Jurkat, Clone E6-1 (cell line): ENCODE data around the gene HSPA12A.
A peak's percentile ranks its signal among the peaks of the same experiment; 100 is the strongest.

Source experiments
- DNase-seq: peaks from one replicate; pipeline ENCODE4 v3.0.0-alpha.2; 2011; ENCODE audit warnings: low read depth, low spot score
- H3K4me3 ChIP-seq: 2 replicates; pipeline ENCODE4 v1.5.1; 2011; ENCODE audit warnings: mild to moderate bottlenecking, low read length, control low read depth, moderate library complexity

Gene HSPA12A

GRCh38 chr10:116657863-116658551 is 84.4 kb downstream of the HSPA12A start:
- no peak overlapping the region for H3K4me3 ChIP-seq

DNA sequence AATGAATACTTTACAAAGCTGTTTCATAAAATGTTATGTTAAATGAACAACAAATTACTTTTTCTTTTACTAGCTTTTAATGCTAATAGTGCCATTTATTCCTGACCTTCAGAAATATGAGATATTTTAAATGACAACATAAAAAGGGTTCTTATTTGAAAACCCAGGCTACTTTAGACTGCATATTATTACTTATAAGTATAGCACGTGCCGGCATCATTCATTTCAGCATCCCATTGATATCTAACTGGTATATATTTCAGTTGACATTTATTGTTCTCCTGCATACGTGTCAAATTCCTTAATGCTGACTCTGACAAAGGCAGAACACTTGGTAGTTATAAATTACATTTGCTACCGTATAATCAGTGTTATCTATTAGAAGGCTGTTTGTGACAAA is 86.3 kb downstream of the HSPA12A start:
- H3K4me3 ChIP-seq: no peak overlapping the region
- DNase-seq: no peak

More at GRCh38 chr10:116657863-116658551, 84.4 kb downstream of the HSPA12A start:
- DNase-seq: no peak

DNA sequence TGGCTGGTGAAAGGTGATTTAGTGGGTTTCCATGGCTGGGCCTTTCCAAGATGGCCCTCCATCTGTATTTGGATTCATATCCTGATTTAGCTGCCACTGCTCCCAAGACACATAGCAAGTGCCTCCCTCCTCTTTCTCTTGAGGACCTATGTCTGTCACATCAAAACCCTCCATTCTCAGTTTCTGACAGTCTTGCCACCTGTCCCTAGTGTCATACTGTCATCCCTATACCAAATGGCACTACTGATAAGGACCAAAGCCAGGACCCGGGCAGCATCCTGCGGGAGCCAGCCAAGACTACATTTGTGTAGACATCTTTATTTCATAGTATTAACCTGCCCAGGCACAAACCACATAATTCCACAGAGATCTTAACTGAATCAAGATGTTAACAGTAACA is 86.8 kb downstream of the HSPA12A start:
- DNase-seq: no peak
- no peak overlapping the region for H3K4me3 ChIP-seq

GRCh38 chr10:116654816-116655215 is 87.5 kb downstream of the HSPA12A start:
- peak; percentile 37 for DNase-seq
- no peak overlapping the region for H3K4me3 ChIP-seq

- no peak overlapping the region for H3K4me3 ChIP-seq
- DNase-seq: no peak
Observed at GRCh38 chr10:116653885-116654284, 88.5 kb downstream of the HSPA12A start.

- no peak overlapping the region for H3K4me3 ChIP-seq
- DNase-seq: no peak
Observed at GRCh38 chr10:116648903-116649302, 93.5 kb downstream of the HSPA12A start.

DNA sequence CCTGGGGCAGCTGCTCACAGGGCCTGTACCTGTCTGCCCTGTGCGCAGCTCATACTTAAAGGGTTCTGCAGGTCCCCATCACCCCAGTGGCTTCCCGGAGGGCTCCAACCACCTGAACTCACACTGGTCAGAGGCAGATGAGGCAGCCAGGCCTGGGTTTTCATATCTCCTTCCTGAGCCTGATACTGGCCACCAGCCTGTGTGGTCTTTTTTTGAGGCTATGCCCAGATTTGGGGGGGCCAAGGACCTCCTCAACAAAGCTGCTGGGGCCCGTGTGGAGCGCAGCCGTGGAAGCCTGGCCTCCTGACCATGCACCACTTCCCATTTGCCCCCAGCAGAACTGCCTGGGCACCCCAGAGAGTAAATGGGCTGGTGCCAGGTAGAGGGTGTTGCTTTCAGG is 95.9 kb downstream of the HSPA12A start:
- H3K4me3 ChIP-seq: no peak overlapping the region
- no peak for DNase-seq

DNA sequence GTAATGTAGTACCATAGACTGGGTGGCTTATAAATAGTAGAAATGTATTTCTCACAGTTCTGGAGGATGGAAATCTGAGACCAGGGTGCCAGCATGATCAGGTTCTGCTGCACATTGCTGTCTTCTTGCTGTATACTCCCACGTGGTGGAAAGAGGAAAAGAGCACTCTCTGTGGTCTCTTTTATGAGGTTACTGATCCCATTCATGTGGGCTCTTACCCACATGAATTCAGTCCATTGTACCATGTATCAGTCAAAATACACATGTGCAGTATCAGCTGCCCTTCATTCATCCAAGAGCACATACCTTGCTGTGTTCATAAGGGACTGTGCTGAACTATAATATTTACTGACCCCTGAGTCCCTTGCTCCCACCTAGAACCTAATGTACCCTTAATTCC is 104.5 kb downstream of the HSPA12A start:
- no peak overlapping the region for H3K4me3 ChIP-seq
- DNase-seq: peak; percentile 81

DNA sequence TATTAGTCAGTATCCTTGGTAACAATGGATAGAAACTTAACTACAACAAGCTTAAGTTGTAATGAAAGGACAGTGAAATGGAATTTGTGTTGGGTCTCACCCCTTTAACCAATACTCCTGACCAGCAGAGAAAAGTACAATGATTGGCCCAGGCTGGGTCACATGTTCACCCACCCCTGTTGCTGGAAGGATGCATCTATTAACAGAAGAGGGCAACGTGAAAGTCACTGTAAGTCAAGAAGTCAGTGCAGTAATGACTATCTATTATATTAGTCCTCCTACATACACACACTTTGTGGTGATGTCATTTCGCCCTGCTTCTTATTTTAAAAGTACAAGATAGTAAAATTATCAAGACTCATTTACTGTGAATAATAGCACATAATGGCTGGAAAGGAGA is 105.4 kb downstream of the HSPA12A start:
- no peak for DNase-seq
- no peak overlapping the region for H3K4me3 ChIP-seq

- no peak for DNase-seq
- no peak overlapping the region for H3K4me3 ChIP-seq
Observed at GRCh38 chr10:116636385-116636784, 106.0 kb downstream of the HSPA12A start.

DNA sequence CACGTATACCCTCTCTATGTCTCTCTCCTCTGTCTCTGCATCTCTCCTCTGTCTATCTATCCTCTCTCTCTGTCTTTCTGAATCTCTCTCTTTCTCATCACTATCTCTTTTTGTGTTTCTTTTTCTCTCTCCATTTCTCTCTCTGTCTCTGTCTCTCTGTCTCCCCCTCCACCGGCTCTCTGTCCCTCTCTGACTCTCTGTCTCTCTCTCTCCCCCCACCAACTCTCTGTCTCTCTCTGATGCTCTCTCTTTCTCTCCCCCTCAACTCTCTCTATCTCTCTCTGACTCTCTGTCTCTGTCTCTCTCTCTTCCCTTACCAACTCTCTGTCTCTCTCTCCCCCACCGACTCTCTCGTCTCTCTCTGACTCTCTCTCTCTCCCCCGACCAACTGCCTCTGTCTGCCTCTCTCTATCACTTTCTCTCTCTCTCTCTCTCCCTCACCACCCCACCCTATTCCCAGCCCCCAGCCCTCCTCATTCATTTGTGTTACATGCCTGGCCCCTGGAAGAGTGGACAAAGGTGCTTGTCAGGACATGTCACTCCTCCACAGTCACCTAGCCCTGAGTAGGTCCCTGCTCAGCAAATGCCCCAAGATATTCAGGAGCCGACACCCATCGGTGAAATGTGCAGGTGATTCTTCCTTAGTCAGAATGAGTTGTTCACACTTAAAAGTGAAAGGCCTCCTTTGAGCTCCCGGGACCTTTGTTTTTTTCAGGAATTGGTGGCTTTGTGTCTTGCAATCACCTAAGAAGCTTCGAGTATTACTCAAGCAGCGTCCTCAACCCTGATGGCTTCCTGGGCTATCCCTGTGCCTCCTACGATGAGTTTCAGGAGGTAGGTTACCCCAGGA is 108.0 kb downstream of the HSPA12A start:
- DNase-seq: no peak
- H3K4me3 ChIP-seq: no peak overlapping the region

DNA sequence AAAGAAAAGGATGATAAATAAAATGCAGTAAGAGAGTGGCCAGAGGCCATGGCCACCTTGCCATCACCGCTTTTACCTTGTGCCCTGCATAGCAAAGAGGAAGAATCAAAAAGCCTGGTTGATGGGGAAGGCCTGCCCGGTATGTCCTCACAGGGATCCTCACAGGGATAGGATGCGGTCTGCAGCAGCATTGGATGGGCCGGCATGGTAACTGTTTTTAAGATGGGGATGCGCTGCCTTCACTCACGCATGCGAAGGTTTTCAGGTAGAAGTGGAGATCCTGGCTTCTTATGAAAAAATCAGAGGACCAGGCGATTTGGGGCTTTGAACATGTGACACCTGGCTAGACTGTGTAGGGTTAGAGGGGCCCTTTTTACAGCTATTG is 109.2 kb downstream of the HSPA12A start:
- H3K4me3 ChIP-seq: no peak overlapping the region
- DNase-seq: no peak

GRCh38 chr10:116632596-116633215 is 109.7 kb downstream of the HSPA12A start:
- no peak for DNase-seq
- no peak overlapping the region for H3K4me3 ChIP-seq

- no peak overlapping the region for H3K4me3 ChIP-seq
- no peak for DNase-seq
Observed at GRCh38 chr10:116631871-116632295, 110.5 kb downstream of the HSPA12A start.

GRCh38 chr10:116630020-116630419 is 112.3 kb downstream of the HSPA12A start:
- no peak overlapping the region for H3K4me3 ChIP-seq
- DNase-seq: no peak

DNA sequence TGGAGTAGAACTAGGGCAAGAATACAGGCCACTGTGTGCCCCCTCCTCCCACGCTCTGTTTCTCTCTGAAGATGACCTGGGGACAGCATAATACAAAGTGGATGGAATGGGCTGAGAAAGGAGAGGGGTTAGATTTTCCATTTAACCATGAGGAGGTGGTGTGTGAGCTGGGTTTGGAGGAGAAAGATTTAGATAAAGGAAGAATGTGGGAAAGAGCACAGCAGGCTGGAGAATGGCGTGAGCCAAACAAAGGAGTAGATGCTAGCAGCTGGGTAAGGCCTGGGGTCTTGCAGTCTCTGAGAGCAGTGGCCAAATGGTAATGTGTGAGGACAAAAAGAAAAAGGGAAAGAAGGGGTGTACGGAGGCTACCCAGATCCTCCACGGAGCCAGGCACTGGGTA is 113.0 kb downstream of the HSPA12A start:
- no peak overlapping the region for H3K4me3 ChIP-seq
- no peak for DNase-seq

DNA sequence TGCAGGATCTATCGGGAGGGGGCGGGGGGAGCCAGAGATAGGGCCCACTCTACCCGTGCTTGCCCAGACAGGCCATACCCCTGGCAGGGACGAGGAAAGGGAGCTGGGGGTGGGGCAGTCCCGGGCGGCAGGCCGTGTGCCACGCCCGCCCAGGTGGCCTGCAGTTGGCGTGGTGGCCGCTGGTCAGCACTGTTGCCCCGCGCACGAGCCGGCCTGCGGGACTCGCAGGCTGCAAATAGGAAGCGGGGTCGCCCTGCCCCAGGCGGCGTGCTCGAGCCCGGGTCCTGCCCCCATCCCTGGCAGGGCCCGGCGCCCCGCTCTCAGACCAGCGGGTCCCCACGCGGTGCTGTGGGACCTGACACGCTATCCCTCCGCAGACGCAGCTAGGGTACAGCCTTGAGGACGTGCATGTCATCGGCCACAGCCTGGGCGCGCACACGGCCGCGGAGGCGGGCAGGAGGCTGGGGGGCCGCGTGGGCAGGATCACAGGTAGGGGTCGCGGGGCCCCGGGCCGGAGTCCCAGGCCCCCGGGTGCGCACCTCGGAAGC is 114.9 kb downstream of the HSPA12A start:
- DNase-seq: no peak
- H3K4me3 ChIP-seq: no peak overlapping the region

DNA sequence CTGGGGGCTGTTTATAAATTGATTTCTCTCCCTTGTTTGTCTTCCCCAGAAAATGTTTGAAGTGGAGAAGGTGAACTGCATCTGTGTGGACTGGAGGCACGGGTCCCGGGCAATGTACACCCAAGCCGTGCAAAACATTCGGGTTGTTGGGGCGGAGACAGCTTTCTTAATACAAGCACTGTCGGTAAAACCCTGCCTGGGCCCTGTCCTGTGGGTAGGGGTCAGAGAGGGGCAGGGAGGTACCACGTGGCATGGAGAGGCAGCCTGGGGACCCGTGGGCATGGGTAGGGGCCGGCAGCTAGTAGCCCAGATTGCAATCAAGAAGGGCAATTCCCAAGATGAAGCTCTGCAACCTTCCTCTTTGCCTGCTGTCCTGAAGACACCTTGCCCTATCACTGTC is 115.6 kb downstream of the HSPA12A start:
- DNase-seq: no peak

DNA sequence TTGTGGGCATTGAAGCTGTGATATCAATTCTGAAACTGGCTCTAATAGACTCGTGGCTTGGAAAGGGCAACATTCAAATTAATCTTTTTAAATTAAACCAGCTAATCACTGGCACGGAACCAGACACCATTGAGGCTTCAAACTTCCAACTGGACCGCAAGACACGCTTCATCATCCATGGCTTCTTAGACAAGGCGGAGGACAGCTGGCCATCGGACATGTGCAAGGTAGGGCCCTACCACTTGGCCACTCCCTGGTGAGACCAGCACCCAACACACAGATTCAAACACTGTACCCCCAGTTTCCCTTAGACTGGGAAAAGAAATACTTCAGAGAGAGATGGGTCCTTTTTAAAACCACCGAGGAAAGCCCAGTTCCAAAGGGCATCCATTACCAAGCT is 116.5 kb downstream of the HSPA12A start:
- H3K4me3 ChIP-seq: no peak overlapping the region
- DNase-seq: no peak

More for the DNA sequence above, 115.6 kb downstream of the HSPA12A start:
- no peak overlapping the region for H3K4me3 ChIP-seq
